ENCODE measurements around the gene GAB2. TPM values are rescaled to one million over a fixed set of nuclear protein-coding genes. Genes with fewer than 3 reads are reported as not detected.

Gene GAB2
- total and polyA plus RNA-seq, 10 of the 15 experiments (the other 5 are each of a cell fraction or from before 2014, with no cell fraction given), result 0.69 to 12.6 (median 3.8) TPM

DNA sequence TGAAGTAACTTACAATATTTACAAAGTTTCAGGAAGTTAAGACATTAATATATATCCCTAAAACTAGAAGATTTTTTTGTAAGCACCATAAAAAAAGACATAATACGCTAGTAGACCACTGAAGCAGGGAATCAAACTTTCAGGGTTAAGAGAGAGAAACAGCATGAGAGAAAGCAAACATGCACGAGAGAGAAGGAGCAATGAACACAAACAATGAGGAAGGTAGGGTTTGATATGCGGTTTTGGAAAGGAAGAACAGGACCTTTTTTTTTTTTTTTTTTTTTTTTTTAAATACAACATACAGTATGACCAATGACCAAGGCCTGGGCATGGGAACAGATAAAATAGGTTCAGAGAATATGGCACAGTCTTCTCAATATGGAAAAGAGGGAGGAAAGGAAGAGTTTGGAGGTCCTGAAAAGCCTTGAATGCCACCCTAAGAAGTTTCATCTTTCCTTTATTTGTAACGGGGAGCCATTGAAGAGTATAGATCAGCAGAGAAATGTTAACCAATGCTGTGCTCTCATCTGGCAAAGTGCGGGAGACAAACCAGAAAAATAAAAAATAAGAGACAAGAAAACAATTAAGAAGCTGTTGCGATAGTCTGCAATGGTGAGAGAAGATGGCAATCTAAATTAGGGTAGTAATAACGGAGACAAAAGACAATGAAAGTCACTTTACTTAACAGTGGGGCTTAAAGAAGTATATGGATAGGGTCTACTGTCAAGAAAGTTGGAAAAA is 127.9 kb downstream of the GAB2 start (continued):
- TF ChIP-seq, protein P1, sequence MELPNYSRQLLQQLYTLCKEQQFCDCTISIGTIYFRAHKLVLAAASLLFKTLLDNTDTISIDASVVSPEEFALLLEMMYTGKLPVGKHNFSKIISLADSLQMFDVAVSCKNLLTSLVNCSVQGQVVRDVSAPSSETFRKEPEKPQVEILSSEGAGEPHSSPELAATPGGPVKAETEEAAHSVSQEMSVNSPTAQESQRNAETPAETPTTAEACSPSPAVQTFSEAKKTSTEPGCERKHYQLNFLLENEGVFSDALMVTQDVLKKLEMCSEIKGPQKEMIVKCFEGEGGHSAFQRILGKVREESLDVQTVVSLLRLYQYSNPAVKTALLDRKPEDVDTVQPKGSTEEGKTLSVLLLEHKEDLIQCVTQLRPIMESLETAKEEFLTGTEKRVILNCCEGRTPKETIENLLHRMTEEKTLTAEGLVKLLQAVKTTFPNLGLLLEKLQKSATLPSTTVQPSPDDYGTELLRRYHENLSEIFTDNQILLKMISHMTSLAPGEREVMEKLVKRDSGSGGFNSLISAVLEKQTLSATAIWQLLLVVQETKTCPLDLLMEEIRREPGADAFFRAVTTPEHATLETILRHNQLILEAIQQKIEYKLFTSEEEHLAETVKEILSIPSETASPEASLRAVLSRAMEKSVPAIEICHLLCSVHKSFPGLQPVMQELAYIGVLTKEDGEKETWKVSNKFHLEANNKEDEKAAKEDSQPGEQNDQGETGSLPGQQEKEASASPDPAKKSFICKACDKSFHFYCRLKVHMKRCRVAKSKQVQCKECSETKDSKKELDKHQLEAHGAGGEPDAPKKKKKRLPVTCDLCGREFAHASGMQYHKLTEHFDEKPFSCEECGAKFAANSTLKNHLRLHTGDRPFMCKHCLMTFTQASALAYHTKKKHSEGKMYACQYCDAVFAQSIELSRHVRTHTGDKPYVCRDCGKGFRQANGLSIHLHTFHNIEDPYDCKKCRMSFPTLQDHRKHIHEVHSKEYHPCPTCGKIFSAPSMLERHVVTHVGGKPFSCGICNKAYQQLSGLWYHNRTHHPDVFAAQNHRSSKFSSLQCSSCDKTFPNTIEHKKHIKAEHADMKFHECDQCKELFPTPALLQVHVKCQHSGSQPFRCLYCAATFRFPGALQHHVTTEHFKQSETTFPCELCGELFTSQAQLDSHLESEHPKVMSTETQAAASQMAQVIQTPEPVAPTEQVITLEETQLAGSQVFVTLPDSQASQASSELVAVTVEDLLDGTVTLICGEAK (IDR thresholded peaks at IDR 0.05; ENCODE audit: borderline replicate concordance), result no peak

DNA sequence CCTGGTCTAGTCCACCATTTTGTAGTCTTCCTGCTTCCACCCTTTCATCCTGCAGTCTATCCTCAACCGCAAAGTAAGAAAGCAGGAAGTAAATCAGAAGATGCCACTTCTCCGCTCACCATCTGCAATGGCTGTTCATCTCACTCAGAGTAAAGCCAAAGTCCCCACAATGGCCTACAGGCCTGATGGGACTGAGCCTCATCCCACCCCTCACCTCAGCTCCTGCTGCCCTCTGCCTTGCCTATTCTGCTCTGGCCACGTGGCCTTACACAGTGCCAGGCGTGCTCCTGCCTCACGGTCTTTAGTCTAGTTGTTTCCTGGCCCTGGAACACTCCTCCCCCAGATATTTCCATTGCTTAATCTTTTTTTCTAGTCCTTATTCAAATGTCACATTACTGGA is 133.4 kb downstream of the GAB2 start:
- no peak overlapping the region for H3K27ac ChIP-seq (ENCODE audit: control insufficient read depth, insufficient read depth)
- ChIA-PET POLR2A (no interaction called here), RAD21 (ENCODE audit: unreplicated experiment) (no interaction called here), SMC1A (ENCODE audit: uncharacterized antibody, unreplicated experiment) (no interaction called here), CTCF (interaction anchor here (0.6 kb wide), 1 partner anchor 66 kb away, joined by 3 read pairs; no protein-coding TSS in a partner anchor)
- no peak for ATAC-seq
- in situ Hi-C loops (cut with MboI), result no loop called here
- intact Hi-C loops (cut with micrococcal nuclease; ENCODE audit: unreplicated experiment), result no loop called here
- no peak overlapping the region for H2AFZ ChIP-seq (ENCODE audit: control insufficient read depth, low read depth, low read length)
- no peak overlapping the region for H3K9ac ChIP-seq (ENCODE audit: control insufficient read depth, insufficient read depth, low read length)
- no peaks in the 10 kb centered on the region for H3K4me1 ChIP-seq (ENCODE audit: control insufficient read depth, insufficient read depth, low read length)
- WGBS (ENCODE audit: insufficient coverage, insufficient replicate concordance, low lambda C conversion rate, missing lambda C conversion rate), result 89% methylated on average over 5 of the region's 5 CpGs
- no peak for FAIRE-seq
- no peak overlapping the region for H3K4me2 ChIP-seq (ENCODE audit: control insufficient read depth, insufficient read depth)
- H3K27me3 ChIP-seq (replicated peaks in 1 of 2; ENCODE audit: control insufficient read depth in 2 of 2, insufficient read depth in 2 of 2, low read length in 1 of 2), result no peaks in the 10 kb centered on the region
- H3K79me2 ChIP-seq (ENCODE audit: control insufficient read depth, insufficient read depth, low read length), result no peaks in the 10 kb centered on the region
- H3K9me3 ChIP-seq (replicated peaks; ENCODE audit: control insufficient read depth, insufficient read depth, low read length), result no peaks in the 10 kb centered on the region; the same call in 2 of the 3 replicates
- DNase-seq (ENCODE audit: low read depth, low spot score), result no peak
- no peaks in the 10 kb centered on the region for H4K20me1 ChIP-seq (ENCODE audit: control insufficient read depth, insufficient read depth)
- no peaks in the 10 kb centered on the region for H3K36me3 ChIP-seq (ENCODE audit: control insufficient read depth in 2 of 2, insufficient read depth in 2 of 2, low read length in 1 of 2)
- no peak overlapping the region for H3K4me3 ChIP-seq
- BruUV-seq (replicated peaks), result no TSS peak
- TF ChIP-seq, protein P2, sequence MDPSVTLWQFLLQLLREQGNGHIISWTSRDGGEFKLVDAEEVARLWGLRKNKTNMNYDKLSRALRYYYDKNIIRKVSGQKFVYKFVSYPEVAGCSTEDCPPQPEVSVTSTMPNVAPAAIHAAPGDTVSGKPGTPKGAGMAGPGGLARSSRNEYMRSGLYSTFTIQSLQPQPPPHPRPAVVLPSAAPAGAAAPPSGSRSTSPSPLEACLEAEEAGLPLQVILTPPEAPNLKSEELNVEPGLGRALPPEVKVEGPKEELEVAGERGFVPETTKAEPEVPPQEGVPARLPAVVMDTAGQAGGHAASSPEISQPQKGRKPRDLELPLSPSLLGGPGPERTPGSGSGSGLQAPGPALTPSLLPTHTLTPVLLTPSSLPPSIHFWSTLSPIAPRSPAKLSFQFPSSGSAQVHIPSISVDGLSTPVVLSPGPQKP (IDR thresholded peaks at IDR 0.05; ENCODE audit: low read depth, low read length), result no peak
- TF ChIP-seq, protein P3, sequence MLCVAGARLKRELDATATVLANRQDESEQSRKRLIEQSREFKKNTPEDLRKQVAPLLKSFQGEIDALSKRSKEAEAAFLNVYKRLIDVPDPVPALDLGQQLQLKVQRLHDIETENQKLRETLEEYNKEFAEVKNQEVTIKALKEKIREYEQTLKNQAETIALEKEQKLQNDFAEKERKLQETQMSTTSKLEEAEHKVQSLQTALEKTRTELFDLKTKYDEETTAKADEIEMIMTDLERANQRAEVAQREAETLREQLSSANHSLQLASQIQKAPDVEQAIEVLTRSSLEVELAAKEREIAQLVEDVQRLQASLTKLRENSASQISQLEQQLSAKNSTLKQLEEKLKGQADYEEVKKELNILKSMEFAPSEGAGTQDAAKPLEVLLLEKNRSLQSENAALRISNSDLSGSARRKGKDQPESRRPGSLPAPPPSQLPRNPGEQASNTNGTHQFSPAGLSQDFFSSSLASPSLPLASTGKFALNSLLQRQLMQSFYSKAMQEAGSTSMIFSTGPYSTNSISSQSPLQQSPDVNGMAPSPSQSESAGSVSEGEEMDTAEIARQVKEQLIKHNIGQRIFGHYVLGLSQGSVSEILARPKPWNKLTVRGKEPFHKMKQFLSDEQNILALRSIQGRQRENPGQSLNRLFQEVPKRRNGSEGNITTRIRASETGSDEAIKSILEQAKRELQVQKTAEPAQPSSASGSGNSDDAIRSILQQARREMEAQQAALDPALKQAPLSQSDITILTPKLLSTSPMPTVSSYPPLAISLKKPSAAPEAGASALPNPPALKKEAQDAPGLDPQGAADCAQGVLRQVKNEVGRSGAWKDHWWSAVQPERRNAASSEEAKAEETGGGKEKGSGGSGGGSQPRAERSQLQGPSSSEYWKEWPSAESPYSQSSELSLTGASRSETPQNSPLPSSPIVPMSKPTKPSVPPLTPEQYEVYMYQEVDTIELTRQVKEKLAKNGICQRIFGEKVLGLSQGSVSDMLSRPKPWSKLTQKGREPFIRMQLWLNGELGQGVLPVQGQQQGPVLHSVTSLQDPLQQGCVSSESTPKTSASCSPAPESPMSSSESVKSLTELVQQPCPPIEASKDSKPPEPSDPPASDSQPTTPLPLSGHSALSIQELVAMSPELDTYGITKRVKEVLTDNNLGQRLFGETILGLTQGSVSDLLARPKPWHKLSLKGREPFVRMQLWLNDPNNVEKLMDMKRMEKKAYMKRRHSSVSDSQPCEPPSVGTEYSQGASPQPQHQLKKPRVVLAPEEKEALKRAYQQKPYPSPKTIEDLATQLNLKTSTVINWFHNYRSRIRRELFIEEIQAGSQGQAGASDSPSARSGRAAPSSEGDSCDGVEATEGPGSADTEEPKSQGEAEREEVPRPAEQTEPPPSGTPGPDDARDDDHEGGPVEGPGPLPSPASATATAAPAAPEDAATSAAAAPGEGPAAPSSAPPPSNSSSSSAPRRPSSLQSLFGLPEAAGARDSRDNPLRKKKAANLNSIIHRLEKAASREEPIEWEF (IDR thresholded peaks at IDR 0.05; ENCODE audit: insufficient replicate concordance, low read depth, low read length), result no peak
- TF ChIP-seq SUZ12 (IDR thresholded peaks at IDR 0.05; ENCODE audit: unreplicated experiment), result no peak
- TF ChIP-seq, protein P4, sequence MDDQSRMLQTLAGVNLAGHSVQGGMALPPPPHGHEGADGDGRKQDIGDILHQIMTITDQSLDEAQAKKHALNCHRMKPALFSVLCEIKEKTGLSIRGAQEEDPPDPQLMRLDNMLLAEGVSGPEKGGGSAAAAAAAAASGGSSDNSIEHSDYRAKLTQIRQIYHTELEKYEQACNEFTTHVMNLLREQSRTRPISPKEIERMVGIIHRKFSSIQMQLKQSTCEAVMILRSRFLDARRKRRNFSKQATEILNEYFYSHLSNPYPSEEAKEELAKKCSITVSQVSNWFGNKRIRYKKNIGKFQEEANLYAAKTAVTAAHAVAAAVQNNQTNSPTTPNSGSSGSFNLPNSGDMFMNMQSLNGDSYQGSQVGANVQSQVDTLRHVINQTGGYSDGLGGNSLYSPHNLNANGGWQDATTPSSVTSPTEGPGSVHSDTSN (IDR thresholded peaks at IDR 0.05; ENCODE audit: insufficient replicate concordance, low read depth, low read length), result no peak
- no peak for TF ChIP-seq ETV6 (conservative IDR thresholded peaks at IDR 0.05 in 1 of 2, IDR thresholded peaks at IDR 0.05 in 1 of 2; ENCODE audit: borderline replicate concordance in 1 of 2, low read depth in 1 of 2)
